ENCODE measurements around the gene AASS.

DNA sequence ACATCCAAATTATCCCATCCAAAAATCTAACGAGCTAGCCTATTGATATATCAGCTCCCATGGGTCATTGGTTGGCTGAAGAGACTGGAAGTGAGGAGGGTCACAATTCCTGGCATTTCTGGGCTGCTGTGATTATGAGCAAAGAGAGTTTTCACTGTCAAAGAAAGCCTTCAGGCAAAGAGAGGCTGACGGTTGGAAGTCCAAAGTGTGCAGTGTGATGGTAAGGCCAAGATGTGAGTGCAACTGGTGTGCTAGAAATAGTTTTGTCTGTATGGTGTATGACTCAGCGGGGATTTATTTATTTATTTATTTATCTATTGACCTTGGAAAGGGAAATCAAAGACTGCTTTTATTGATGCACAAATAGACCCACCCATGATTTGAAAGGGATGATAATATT is 75.0 kb downstream of the AASS start:
- TF ChIP-seq, protein P1, sequence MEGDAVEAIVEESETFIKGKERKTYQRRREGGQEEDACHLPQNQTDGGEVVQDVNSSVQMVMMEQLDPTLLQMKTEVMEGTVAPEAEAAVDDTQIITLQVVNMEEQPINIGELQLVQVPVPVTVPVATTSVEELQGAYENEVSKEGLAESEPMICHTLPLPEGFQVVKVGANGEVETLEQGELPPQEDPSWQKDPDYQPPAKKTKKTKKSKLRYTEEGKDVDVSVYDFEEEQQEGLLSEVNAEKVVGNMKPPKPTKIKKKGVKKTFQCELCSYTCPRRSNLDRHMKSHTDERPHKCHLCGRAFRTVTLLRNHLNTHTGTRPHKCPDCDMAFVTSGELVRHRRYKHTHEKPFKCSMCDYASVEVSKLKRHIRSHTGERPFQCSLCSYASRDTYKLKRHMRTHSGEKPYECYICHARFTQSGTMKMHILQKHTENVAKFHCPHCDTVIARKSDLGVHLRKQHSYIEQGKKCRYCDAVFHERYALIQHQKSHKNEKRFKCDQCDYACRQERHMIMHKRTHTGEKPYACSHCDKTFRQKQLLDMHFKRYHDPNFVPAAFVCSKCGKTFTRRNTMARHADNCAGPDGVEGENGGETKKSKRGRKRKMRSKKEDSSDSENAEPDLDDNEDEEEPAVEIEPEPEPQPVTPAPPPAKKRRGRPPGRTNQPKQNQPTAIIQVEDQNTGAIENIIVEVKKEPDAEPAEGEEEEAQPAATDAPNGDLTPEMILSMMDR (IDR thresholded peaks at IDR 0.05), result no peak
- no peak for TF ChIP-seq SMC3 (IDR thresholded peaks at IDR 0.05)
- no peak for TF ChIP-seq POLR2AphosphoS2 (conservative IDR thresholded peaks at IDR 0.05; ENCODE audit: low read length)
- TF ChIP-seq EP300 (IDR thresholded peaks at IDR 0.05), result no peak
- no peak for TF ChIP-seq POLR2A (IDR thresholded peaks at IDR 0.05; ENCODE audit: low read length)

All from A549 (cell line).